Hepatocyte (in vitro differentiated cells): ENCODE data around the gene MCF2L. TPM values are rescaled to one million over a fixed set of nuclear protein-coding genes. Genes with fewer than 3 reads are reported as not detected.
"Not testable (repeated sequence)": the region's sequence is repeated elsewhere in the genome, so short reads cannot be mapped to it uniquely, and the experiment has no call there.

Experiments
- DNase-seq: peaks from one replicate; pipeline ENCODE4 v3.0.0-alpha.2; 2016; ENCODE audit warnings: low spot score
- H2AFZ ChIP-seq: fragments of 200-600 bp; sonication (generic); 2 replicates; pipeline ENCODE4 v1.6.0; 2016; ENCODE audit warnings: antibody characterized with exemption, mild to moderate bottlenecking
- H3K27ac ChIP-seq: fragments of 200-600 bp; sonication (generic); 2 replicates; pipeline ENCODE4 v1.5.1; 2016; ENCODE audit warnings: mild to moderate bottlenecking
- H3K27me3 ChIP-seq: fragments of 200-600 bp; sonication (generic); 2 replicates; pipeline ENCODE4 v1.6.1; 2016
- H3K36me3 ChIP-seq: fragments of 200-600 bp; sonication (generic); replicated peaks from 2 replicates; pipeline ENCODE4 v1.5.1; 2016; ENCODE audit warnings: low read depth; ENCODE audit not compliant: insufficient read depth
- H3K4me1 ChIP-seq: fragments of 200-600 bp; sonication (generic); 2 replicates; pipeline ENCODE4 v1.5.1; 2016; ENCODE audit warnings: mild to moderate bottlenecking, moderate library complexity; ENCODE audit not compliant: insufficient read depth
- H3K4me2 ChIP-seq: fragments of 200-600 bp; sonication (generic); 2 replicates; pipeline ENCODE4 v1.6.0; 2016
- H3K4me3 ChIP-seq: fragments of 200-600 bp; sonication (generic); 2 replicates; pipeline ENCODE4 v1.5.1; 2016; ENCODE audit warnings: mild to moderate bottlenecking
- H3K79me2 ChIP-seq: fragments of 200-600 bp; sonication (generic); 2 replicates; pipeline ENCODE4 v1.6.0; 2017; ENCODE audit warnings: mild to moderate bottlenecking
- H3K9me2 ChIP-seq: fragments of 200-600 bp; sonication (generic); replicated peaks from 2 replicates; pipeline ENCODE4 v1.6.0; 2017; ENCODE audit warnings: mild to moderate bottlenecking; ENCODE audit not compliant: insufficient read depth
- H3K9me3 ChIP-seq: fragments of 200-600 bp; sonication (generic); 2 replicates; pipeline ENCODE4 v1.5.1; 2016; ENCODE audit warnings: low read depth, mild to moderate bottlenecking
- H4K20me1 ChIP-seq: fragments of 200-600 bp; sonication (generic); 2 replicates; pipeline ENCODE4 v1.6.0; 2016; ENCODE audit warnings: mild to moderate bottlenecking; ENCODE audit not compliant: insufficient read depth, poor library complexity, severe bottlenecking
- EZH2 ChIP-seq: fragments of 200-600 bp; sonication (generic); IDR thresholded peaks from 2 replicates; pipeline ENCODE4 v1.6.1; 2016; ENCODE audit warnings: antibody characterized with exemption, mild to moderate bottlenecking, borderline replicate concordance
- EZH2phosphoT487 ChIP-seq: fragments of 200-600 bp; sonication (generic); IDR thresholded peaks from one replicate; pipeline ENCODE4 v1.6.1; 2018; ENCODE audit warnings: antibody characterized with exemption, mild to moderate bottlenecking, low read depth, moderate library complexity; ENCODE audit not compliant: unreplicated experiment, severe bottlenecking
- WGBS: methylation state at CpG from one replicate; pipeline ENCODE4 v1.1.6; 2016; ENCODE audit warnings: low lambda C conversion rate; ENCODE audit errors: missing lambda C conversion rate; 5-methylcytosine and 5-hydroxymethylcytosine counted together
- polyA plus RNA-seq: library from polyadenylated mRNA; unstranded; fragments of >200 nt; fragmentation: Nextera tagmentation; extraction: Ambion mirVana; gene quantifications from 2 replicates; pipeline ENCODE4 v1.2.1, GENCODE V29; 2016
- total RNA-seq: library from RNA; depleted of rRNA; stranded (reverse); fragments of >200 nt; gene quantifications from 2 replicates; pipeline ENCODE4 v1.2.3, GENCODE V29; 2014
- TF ChIP-seq, protein P1 (sequence below): fragments of 200-600 bp; sonication (generic); IDR thresholded peaks from 2 replicates; pipeline ENCODE4 v1.5.1; 2016; ENCODE audit warnings: antibody characterized with exemption, mild to moderate bottlenecking; ENCODE audit not compliant: poor library complexity

MCF2L gene
- total and polyA plus RNA-seq, 2 experiments from 2014 or later: 11.1 to 22.4 TPM

- no peak overlapping the region for H3K27ac ChIP-seq
- H3K27me3 ChIP-seq: no peaks in the 10 kb centered on the region
- 76% methylated on average over 30 of the region's 30 CpGs for WGBS
Measured at GRCh38 chr13:113098162-113098732, 129.2 kb downstream of the MCF2L start.

DNA sequence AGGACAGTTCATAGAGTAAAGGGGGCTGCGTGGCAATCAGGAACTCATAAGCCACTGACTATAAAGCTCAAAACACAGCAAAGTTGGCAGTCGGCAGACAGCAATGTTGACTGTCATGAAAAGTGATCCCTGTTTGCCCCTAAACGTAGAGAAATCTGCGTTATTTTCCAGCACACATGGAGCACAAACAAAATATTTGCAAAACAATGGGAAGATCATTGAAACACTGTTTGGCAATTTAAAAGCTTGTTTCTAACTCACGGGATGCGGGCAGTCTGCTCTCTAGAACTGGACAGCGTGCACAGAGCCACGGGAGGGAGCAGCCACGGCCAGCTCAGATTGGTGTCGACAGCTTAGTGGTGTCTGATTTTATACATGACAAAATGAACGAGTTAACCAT, 130.1 kb downstream of the MCF2L start:
- no peaks in the 10 kb centered on the region for H4K20me1 ChIP-seq
- H3K27me3 ChIP-seq: no peaks in the 10 kb centered on the region
- 80% methylated on average over 11 of the region's 11 CpGs for WGBS
- TF ChIP-seq EZH2 (no peak), EZH2phosphoT487 (no peak)
- TF ChIP-seq, protein P1, sequence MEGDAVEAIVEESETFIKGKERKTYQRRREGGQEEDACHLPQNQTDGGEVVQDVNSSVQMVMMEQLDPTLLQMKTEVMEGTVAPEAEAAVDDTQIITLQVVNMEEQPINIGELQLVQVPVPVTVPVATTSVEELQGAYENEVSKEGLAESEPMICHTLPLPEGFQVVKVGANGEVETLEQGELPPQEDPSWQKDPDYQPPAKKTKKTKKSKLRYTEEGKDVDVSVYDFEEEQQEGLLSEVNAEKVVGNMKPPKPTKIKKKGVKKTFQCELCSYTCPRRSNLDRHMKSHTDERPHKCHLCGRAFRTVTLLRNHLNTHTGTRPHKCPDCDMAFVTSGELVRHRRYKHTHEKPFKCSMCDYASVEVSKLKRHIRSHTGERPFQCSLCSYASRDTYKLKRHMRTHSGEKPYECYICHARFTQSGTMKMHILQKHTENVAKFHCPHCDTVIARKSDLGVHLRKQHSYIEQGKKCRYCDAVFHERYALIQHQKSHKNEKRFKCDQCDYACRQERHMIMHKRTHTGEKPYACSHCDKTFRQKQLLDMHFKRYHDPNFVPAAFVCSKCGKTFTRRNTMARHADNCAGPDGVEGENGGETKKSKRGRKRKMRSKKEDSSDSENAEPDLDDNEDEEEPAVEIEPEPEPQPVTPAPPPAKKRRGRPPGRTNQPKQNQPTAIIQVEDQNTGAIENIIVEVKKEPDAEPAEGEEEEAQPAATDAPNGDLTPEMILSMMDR: no peak
- peaks cover 5% of the 10 kb centered on the region for H3K4me1 ChIP-seq
- no peak for DNase-seq
- no peak overlapping the region for H3K4me2 ChIP-seq
- H3K9me2 ChIP-seq: no peaks in the 10 kb centered on the region
- H3K9me3 ChIP-seq: no peaks in the 10 kb centered on the region
- H3K27ac ChIP-seq: no peak overlapping the region
- H3K36me3 ChIP-seq: no peaks in the 10 kb centered on the region
- H2AFZ ChIP-seq: no peak overlapping the region
- no peaks in the 10 kb centered on the region for H3K79me2 ChIP-seq
- no peak overlapping the region for H3K4me3 ChIP-seq

More at GRCh38 chr13:113098162-113098732, 129.2 kb downstream of the MCF2L start:
- H3K4me2 ChIP-seq: no peak overlapping the region
- no peaks in the 10 kb centered on the region for H3K9me2 ChIP-seq
- no peaks in the 10 kb centered on the region for H4K20me1 ChIP-seq
- H3K9me3 ChIP-seq: no peaks in the 10 kb centered on the region
- TF ChIP-seq, protein P1: no peak
- no peak for TF ChIP-seq EZH2phosphoT487
- no peak for TF ChIP-seq EZH2
- DNase-seq: no peak
- H2AFZ ChIP-seq: no peak overlapping the region
- H3K79me2 ChIP-seq: no peaks in the 10 kb centered on the region
- no peak overlapping the region for H3K4me3 ChIP-seq
- no peaks in the 10 kb centered on the region for H3K36me3 ChIP-seq
- peaks cover 5% of the 10 kb centered on the region for H3K4me1 ChIP-seq

- H3K4me1 ChIP-seq: peaks cover 18% of the 10 kb centered on the region
- not testable (repeated sequence) for H3K27ac ChIP-seq, H3K4me3 ChIP-seq, H3K9me2 ChIP-seq, H3K4me2 ChIP-seq, H3K9me3 ChIP-seq, H3K79me2 ChIP-seq, H4K20me1 ChIP-seq, H3K36me3 ChIP-seq, DNase-seq, H2AFZ ChIP-seq, H3K27me3 ChIP-seq
- WGBS: 89% methylated on average over 10 of the region's 10 CpGs
Measured at GRCh38 chr13:113102302-113102701, 133.3 kb downstream of the MCF2L start.

DNA sequence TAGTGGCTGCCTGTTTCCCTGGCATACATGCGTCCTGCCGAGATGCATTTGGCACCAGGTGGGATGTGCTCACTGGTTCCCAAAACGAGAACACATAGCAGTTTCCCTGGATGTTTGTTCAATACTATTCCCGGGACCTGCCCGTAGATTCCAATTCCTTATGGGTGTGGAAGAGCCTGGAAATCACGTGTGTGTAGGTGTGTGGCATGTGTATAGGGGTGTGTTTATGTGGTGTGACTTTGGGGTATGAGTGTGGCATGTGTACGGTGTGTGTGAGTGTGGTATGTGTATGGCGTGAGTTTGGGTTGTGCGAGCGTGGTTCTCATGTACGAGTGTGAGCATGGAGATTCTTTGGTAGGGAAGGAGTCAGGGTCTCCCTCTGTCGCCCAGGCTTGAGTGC, 133.7 kb downstream of the MCF2L start:
- no peak overlapping the region for H3K4me2 ChIP-seq
- H3K27me3 ChIP-seq: no peaks in the 10 kb centered on the region
- 93% methylated on average over 12 of the region's 12 CpGs for WGBS
- TF ChIP-seq EZH2phosphoT487: no peak
- TF ChIP-seq, protein P1: no peak
- no peak for TF ChIP-seq EZH2
- H3K9me3 ChIP-seq: no peaks in the 10 kb centered on the region
- H3K4me1 ChIP-seq: peaks cover 18% of the 10 kb centered on the region
- H2AFZ ChIP-seq: no peak overlapping the region
- no peaks in the 10 kb centered on the region for H4K20me1 ChIP-seq
- H3K9me2 ChIP-seq: no peaks in the 10 kb centered on the region
- no peak overlapping the region for H3K4me3 ChIP-seq
- no peaks in the 10 kb centered on the region for H3K79me2 ChIP-seq
- DNase-seq: no peak
- H3K27ac ChIP-seq: no peak overlapping the region
- no peaks in the 10 kb centered on the region for H3K36me3 ChIP-seq
